WERI-Rb-1 (cell line): Measurements from ENCODE around the gene ABHD17C.

Source experiments
- DNase-seq: peaks from one replicate; pipeline ENCODE4 v3.0.0-alpha.2; 2020
- H3K27ac ChIP-seq: fragments of 250-450 bp; sonication (Bioruptor Pico); 2 replicates; pipeline ENCODE4 v1.5.1; 2020; ENCODE audit warnings: mild to moderate bottlenecking, moderate library complexity
- H3K27me3 ChIP-seq: fragments of 250-450 bp; sonication (Bioruptor Pico); 2 replicates; pipeline ENCODE4 v1.5.1; 2021; ENCODE audit warnings: mild to moderate bottlenecking, low read depth, moderate library complexity; ENCODE audit not compliant: insufficient read depth, severe bottlenecking
- H3K36me3 ChIP-seq: fragments of 250-450 bp; sonication (Bioruptor Pico); 2 replicates; pipeline ENCODE4 v1.5.1; 2020; ENCODE audit warnings: mild to moderate bottlenecking, moderate library complexity
- H3K4me3 ChIP-seq: 2 replicates; pipeline ENCODE4 v1.5.1; 2011; ENCODE audit warnings: low read depth, mild to moderate bottlenecking, control low read depth, low read length
- H3K9me3 ChIP-seq: fragments of 250-450 bp; sonication (Bioruptor Pico); 2 replicates; pipeline ENCODE4 v1.5.1; 2021; ENCODE audit warnings: mild to moderate bottlenecking, moderate library complexity; ENCODE audit not compliant: severe bottlenecking
- CTCF ChIP-seq: IDR thresholded peaks from 2 replicates; pipeline ENCODE4 v1.5.1; 2011; ENCODE audit warnings: low read depth, mild to moderate bottlenecking, control low read depth, inconsistent platforms, low read length

The ABHD17C gene

DNA sequence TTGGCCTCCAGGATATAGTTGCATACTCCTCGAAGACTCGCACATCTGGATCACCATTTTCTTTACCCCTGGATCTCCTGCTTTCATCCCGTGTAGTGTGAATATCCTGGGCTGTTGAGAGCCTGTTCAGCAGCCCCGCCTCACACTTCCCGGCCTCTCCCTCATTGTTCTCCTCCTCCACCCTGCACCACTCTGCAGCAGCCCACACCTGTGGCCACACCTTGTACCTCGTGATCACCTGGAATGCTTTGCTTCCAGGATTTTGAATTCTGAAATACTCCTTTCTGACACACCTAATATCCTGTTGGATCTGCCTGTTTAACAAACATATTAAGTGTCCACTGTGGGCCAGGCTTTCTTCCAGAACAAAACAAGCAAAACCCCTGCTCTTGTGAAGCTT, 14.4 kb downstream of the ABHD17C start:
- H3K36me3 ChIP-seq = no peaks in the 10 kb centered on the region
- no peak for DNase-seq

DNA sequence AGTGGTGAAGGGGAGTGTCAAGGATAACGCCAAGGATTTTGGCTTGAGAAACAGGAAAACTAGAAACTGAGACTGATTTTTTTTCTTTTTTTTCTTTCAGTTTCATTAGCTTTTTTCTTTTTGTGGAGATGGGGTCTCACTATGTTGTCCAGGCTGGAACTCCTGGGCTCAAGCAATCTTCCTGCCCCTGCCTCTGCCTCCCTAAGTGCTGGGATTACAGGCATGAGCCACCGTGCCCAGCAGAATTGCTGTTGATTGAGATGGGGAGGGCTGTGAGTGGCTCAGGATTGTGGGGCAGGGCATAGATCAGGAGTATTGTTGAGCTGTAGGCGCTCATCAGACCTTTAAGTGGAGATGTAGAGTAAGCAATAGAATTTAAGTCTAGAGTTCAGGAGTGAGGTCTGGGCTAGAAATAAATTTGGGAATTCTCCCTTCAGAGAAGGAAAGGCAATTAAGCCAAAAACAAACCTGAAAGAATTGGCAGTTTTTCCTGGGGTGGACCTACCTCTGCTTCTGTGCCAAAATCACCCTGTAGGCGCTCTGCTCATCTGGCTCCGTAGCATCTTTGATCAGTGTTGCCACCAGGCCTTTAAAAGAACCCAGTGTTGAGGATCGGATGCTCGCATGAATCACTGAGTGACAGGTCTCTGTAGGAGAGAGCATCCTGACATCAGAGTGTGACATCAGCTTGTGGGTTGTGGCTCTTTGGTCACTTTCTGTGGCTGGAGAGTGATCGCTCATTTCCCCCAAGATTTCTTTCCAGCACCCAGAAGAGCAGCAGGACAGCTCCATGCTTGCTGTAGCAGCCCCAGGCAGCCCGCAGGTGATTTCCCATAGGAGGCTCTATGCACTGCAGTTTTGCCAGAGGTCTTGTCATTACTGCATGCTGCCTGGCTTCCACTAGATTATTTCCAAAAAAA, 15.8 kb downstream of the ABHD17C start:
- no peaks in the 10 kb centered on the region for H3K36me3 ChIP-seq
- TF ChIP-seq CTCF = no peak
- no peaks in the 10 kb centered on the region for H3K9me3 ChIP-seq
- H3K4me3 ChIP-seq = no peak overlapping the region
- DNase-seq = no peak
- no peaks in the 10 kb centered on the region for H3K27me3 ChIP-seq
- no peak overlapping the region for H3K27ac ChIP-seq

More for the DNA sequence above, 14.4 kb downstream of the ABHD17C start:
- no peaks in the 10 kb centered on the region for H3K9me3 ChIP-seq
- no peaks in the 10 kb centered on the region for H3K27me3 ChIP-seq
- H3K27ac ChIP-seq = no peak overlapping the region
- H3K4me3 ChIP-seq = no peak overlapping the region
- TF ChIP-seq CTCF = no peak

DNA sequence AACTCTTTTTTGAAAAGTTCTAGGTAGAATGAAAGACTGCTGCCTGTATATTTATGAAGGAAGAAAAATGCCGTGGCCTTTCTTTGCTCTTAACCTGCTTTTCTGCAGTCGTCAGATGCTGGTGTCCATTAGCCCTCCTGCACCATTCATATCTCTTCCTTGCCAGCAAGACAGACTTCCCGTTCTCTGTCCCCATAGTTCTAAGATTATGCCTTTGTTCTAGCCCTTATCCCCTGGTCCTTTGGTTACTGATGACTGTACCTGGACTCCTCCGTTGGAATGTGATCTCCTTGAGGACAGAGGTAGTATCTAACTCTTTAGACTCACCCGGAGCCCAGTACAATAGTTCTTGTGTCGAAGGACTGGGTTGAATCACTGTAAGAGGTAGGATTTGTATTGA, 16.8 kb downstream of the ABHD17C start:
- Histone ChIP-seq H3K4me3 (no peak overlapping the region), H3K9me3 (no peaks in the 10 kb centered on the region), H3K27me3 (no peaks in the 10 kb centered on the region), H3K36me3 (no peaks in the 10 kb centered on the region), H3K27ac (no peak overlapping the region)
- no peak for TF ChIP-seq CTCF
- DNase-seq = no peak

DNA sequence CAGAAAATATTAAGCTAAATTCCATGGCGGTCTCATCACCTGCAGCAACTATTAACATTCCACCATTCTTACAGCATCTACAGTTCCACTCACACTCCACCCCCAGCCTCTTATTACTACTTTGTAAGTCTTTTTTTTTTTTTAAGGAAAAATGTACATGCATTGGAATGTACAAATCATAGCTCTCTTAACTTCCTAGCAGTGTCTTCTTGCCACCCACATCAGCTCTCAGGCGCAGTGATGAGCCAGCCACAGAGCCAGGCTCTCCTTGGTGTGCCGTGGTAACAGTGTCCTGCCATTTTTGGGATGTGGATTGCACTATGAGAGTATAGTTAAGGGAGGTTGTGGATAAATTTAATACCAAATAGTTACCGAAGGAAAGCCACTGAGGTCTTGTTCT, 17.8 kb downstream of the ABHD17C start:
- no peaks in the 10 kb centered on the region for H3K36me3 ChIP-seq
- H3K9me3 ChIP-seq = no peaks in the 10 kb centered on the region
- TF ChIP-seq CTCF = no peak
- H3K4me3 ChIP-seq = no peak overlapping the region
- no peaks in the 10 kb centered on the region for H3K27me3 ChIP-seq
- DNase-seq = no peak
- H3K27ac ChIP-seq = no peak overlapping the region

DNA sequence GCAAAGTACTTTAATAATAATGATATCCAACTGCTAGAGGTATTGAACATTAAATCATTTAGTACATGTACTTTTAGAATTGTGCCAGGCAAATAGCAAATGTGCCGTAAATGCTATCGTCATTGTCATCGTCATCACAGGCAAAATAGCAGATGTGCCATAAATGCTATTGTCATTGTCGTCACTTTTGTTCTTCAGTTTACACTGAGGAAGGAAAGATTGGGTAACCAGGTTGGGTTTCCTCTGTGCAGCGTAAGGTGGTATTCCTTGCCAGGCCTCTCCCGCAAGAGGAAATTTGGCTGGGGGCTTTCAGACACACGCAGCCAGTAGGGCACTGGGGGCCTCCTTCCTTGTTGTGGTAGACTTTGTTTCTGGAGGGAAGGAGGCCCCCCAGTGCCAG, 26.4 kb downstream of the ABHD17C start:
- H3K9me3 ChIP-seq = no peaks in the 10 kb centered on the region
- no peaks in the 10 kb centered on the region for H3K27me3 ChIP-seq
- H3K27ac ChIP-seq = no peak overlapping the region
- TF ChIP-seq CTCF = no peak
- no peak overlapping the region for H3K4me3 ChIP-seq
- DNase-seq = no peak
- no peaks in the 10 kb centered on the region for H3K36me3 ChIP-seq
